Measurements from ENCODE around the gene ANKS1A.

DNA sequence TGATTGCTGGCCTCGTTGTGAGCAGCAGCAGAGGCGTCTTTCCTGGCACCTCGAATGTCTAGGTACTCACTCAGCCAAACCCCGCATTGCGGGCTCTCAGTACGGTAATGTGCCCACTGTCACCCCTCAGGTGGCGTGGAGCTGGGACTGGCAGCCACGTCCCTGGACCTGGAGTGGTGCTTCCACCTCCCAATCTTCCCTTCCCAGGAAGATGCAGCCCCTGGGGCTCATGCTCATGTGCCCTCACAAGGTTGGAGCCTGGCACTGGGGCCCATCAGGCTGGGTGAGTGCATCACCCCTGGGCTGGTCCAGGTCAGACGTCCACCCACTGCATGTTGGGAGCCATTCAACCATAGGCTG is 176.4 kb downstream of the ANKS1A start:
- no peak for TF ChIP-seq CTCF (IDR thresholded peaks at IDR 0.05; ENCODE audit: low read depth, low read length, poor library complexity, severe bottlenecking)
- TF ChIP-seq EZH2phosphoT487 (IDR thresholded peaks at IDR 0.05; ENCODE audit: borderline replicate concordance, low read length), result no peak
